ENCODE measurements around the gene P2RX4. TPM values are rescaled to one million over a fixed set of nuclear protein-coding genes. Genes with fewer than 3 reads are reported as not detected.

The P2RX4 gene
- total RNA-seq, 2 experiments from 2014 or later: 52.7 to 56.2 TPM

- Mint-ChIP-seq H3K36me3 (ENCODE audit: low read depth) (peaks cover 36% of the 10 kb centered on the region), H3K27ac (no peak overlapping the region), H3K4me3 (no peak overlapping the region), H3K27me3 (no peaks in the 10 kb centered on the region), H3K9me3 (no peaks in the 10 kb centered on the region), H3K4me1 (no peaks in the 10 kb centered on the region)
- POLR2A ChIA-PET: no interaction called here
- DNase-seq: no peak
- CTCF ChIA-PET: interaction anchor here (2.9 kb wide), 1 partner anchor 11 kb away, joined by 8 read pairs; no protein-coding TSS in a partner anchor
Observed at GRCh38 chr12:121260091-121260490, 50.2 kb downstream of the P2RX4 start.

- peaks cover 33% of the 10 kb centered on the region for H3K36me3 Mint-ChIP-seq (ENCODE audit: low read depth)
- H3K9me3 Mint-ChIP-seq: no peaks in the 10 kb centered on the region
- POLR2A ChIA-PET: no interaction called here
- no peak overlapping the region for H3K4me3 Mint-ChIP-seq
- peak overlapping the region; percentile 4 for H3K27ac Mint-ChIP-seq
- H3K27me3 Mint-ChIP-seq: no peaks in the 10 kb centered on the region
- no peak for DNase-seq
- no peaks in the 10 kb centered on the region for H3K4me1 Mint-ChIP-seq
- CTCF ChIA-PET: no interaction called here
Observed at GRCh38 chr12:121261398-121261797, 51.5 kb downstream of the P2RX4 start.

GRCh38 chr12:121263206-121263935 is 53.4 kb downstream of the P2RX4 start:
- H3K36me3 Mint-ChIP-seq (ENCODE audit: low read depth): peaks cover 28% of the 10 kb centered on the region

GRCh38 chr12:121264135-121264534 is 54.2 kb downstream of the P2RX4 start:
- ChIA-PET CTCF (no interaction called here), POLR2A (no interaction called here)
- H3K4me3 Mint-ChIP-seq: no peak overlapping the region
- H3K27me3 Mint-ChIP-seq: no peaks in the 10 kb centered on the region
- no peaks in the 10 kb centered on the region for H3K4me1 Mint-ChIP-seq
- H3K27ac Mint-ChIP-seq: no peak overlapping the region
- no peaks in the 10 kb centered on the region for H3K9me3 Mint-ChIP-seq
- no peak for DNase-seq
- peaks cover 31% of the 10 kb centered on the region for H3K36me3 Mint-ChIP-seq (ENCODE audit: low read depth)

More at GRCh38 chr12:121263206-121263935, 53.4 kb downstream of the P2RX4 start:
- ChIA-PET CTCF (no interaction called here), POLR2A (no interaction called here)
- H3K4me3 Mint-ChIP-seq: no peak overlapping the region
- no peak for DNase-seq
- no peaks in the 10 kb centered on the region for H3K27me3 Mint-ChIP-seq
- no peaks in the 10 kb centered on the region for H3K9me3 Mint-ChIP-seq
- no peak overlapping the region for H3K27ac Mint-ChIP-seq
- H3K4me1 Mint-ChIP-seq: no peaks in the 10 kb centered on the region

GRCh38 chr12:121264951-121265515 is 55.1 kb downstream of the P2RX4 start:
- H3K27ac Mint-ChIP-seq: no peak overlapping the region
- ChIA-PET CTCF (interaction anchor here (0.7 to 0.9 kb wide), 2 partner anchors 69 to 100 kb away, joined by 3 read pairs; no protein-coding TSS in a partner anchor), POLR2A (no interaction called here)
- H3K4me1 Mint-ChIP-seq: no peaks in the 10 kb centered on the region
- H3K27me3 Mint-ChIP-seq: no peaks in the 10 kb centered on the region
- peaks cover 33% of the 10 kb centered on the region for H3K36me3 Mint-ChIP-seq (ENCODE audit: low read depth)
- no peak overlapping the region for H3K4me3 Mint-ChIP-seq
- H3K9me3 Mint-ChIP-seq: no peaks in the 10 kb centered on the region
- no peak for DNase-seq

GRCh38 chr12:121267822-121268221 is 57.9 kb downstream of the P2RX4 start:
- H3K4me1 Mint-ChIP-seq: peaks cover under 1% of the 10 kb centered on the region
- H3K36me3 Mint-ChIP-seq (ENCODE audit: low read depth): peaks cover 32% of the 10 kb centered on the region
- no peak overlapping the region for H3K27ac Mint-ChIP-seq
- ChIA-PET POLR2A (no interaction called here), CTCF (interaction anchor here (0.9 kb wide), 1 partner anchor 20 kb away, joined by 4 read pairs; no protein-coding TSS in a partner anchor)
- no peaks in the 10 kb centered on the region for H3K27me3 Mint-ChIP-seq
- no peak overlapping the region for H3K4me3 Mint-ChIP-seq
- H3K9me3 Mint-ChIP-seq: no peaks in the 10 kb centered on the region
- DNase-seq: no peak

GRCh38 chr12:121273364-121273896 is 63.5 kb downstream of the P2RX4 start:
- ChIA-PET POLR2A (no interaction called here), CTCF (interaction anchor here (1.5 kb wide), 1 partner anchor 36 kb away, joined by 3 read pairs; no protein-coding TSS in a partner anchor)
- Mint-ChIP-seq H3K36me3 (ENCODE audit: low read depth) (peaks cover 31% of the 10 kb centered on the region), H3K9me3 (no peaks in the 10 kb centered on the region), H3K27ac (no peak overlapping the region), H3K4me3 (no peak overlapping the region), H3K27me3 (no peaks in the 10 kb centered on the region), H3K4me1 (peaks cover 3% of the 10 kb centered on the region)
- no peak for DNase-seq

- no peak for DNase-seq
- Mint-ChIP-seq H3K9me3 (no peaks in the 10 kb centered on the region), H3K27ac (no peak overlapping the region), H3K4me3 (no peak overlapping the region), H3K36me3 (ENCODE audit: low read depth) (peaks cover 26% of the 10 kb centered on the region), H3K27me3 (no peaks in the 10 kb centered on the region), H3K4me1 (peaks cover 3% of the 10 kb centered on the region)
- POLR2A ChIA-PET: no interaction called here
- CTCF ChIA-PET: interaction anchor here (0.5 to 1.5 kb wide), 2 partner anchors 37 to 840 kb away, joined by 3 read pairs; no protein-coding TSS in a partner anchor
Observed at GRCh38 chr12:121274036-121274763, 64.3 kb downstream of the P2RX4 start.

- no peak for DNase-seq
- H3K9me3 Mint-ChIP-seq: no peaks in the 10 kb centered on the region
- H3K27me3 Mint-ChIP-seq: no peaks in the 10 kb centered on the region
- peaks cover 3% of the 10 kb centered on the region for H3K4me1 Mint-ChIP-seq
- H3K4me3 Mint-ChIP-seq: no peak overlapping the region
- ChIA-PET CTCF (no interaction called here), POLR2A (no interaction called here)
- no peak overlapping the region for H3K27ac Mint-ChIP-seq
- peaks cover 17% of the 10 kb centered on the region for H3K36me3 Mint-ChIP-seq (ENCODE audit: low read depth)
Observed at GRCh38 chr12:121277374-121277759, 67.4 kb downstream of the P2RX4 start.

GRCh38 chr12:121278169-121279070 is 68.5 kb downstream of the P2RX4 start:
- ChIA-PET POLR2A (no interaction called here), CTCF (interaction anchor here (0.6 to 1.2 kb wide), 3 partner anchors 9 to 232 kb away, joined by 3 to 4 read pairs (median 3); no protein-coding TSS in a partner anchor)
- Mint-ChIP-seq H3K27ac (no peak overlapping the region), H3K4me3 (no peak overlapping the region), H3K9me3 (no peaks in the 10 kb centered on the region), H3K36me3 (ENCODE audit: low read depth) (peaks cover 13% of the 10 kb centered on the region), H3K4me1 (no peaks in the 10 kb centered on the region), H3K27me3 (no peaks in the 10 kb centered on the region)
- DNase-seq: no peak

GRCh38 chr12:121279071-121279375 is 69.1 kb downstream of the P2RX4 start:
- no peak for DNase-seq
- Mint-ChIP-seq H3K27me3 (no peaks in the 10 kb centered on the region), H3K4me1 (no peaks in the 10 kb centered on the region), H3K9me3 (no peaks in the 10 kb centered on the region), H3K27ac (no peak overlapping the region), H3K36me3 (ENCODE audit: low read depth) (peaks cover 13% of the 10 kb centered on the region), H3K4me3 (no peak overlapping the region)
- POLR2A ChIA-PET: no interaction called here
- CTCF ChIA-PET: interaction anchor here (0.6 to 1.2 kb wide), 4 partner anchors 8 to 232 kb away, joined by 3 to 4 read pairs (median 3); no protein-coding TSS in a partner anchor

GRCh38 chr12:121279507-121279915 is 69.6 kb downstream of the P2RX4 start:
- no peak for DNase-seq
- ChIA-PET CTCF (interaction anchor here (0.6 to 1.2 kb wide), 5 partner anchors 8 to 231 kb away, joined by 3 to 4 read pairs (median 3); no protein-coding TSS in a partner anchor), POLR2A (no interaction called here)
- Mint-ChIP-seq H3K9me3 (no peaks in the 10 kb centered on the region), H3K4me1 (no peaks in the 10 kb centered on the region), H3K4me3 (no peak overlapping the region), H3K27ac (no peak overlapping the region), H3K36me3 (ENCODE audit: low read depth) (peaks cover 13% of the 10 kb centered on the region), H3K27me3 (no peaks in the 10 kb centered on the region)

All from activated CD4-positive, alpha-beta T cell treated with anti-CD3 and anti-CD28 coated beads, Interleukin-2, amount 10 ng/mL, durations not matched to agents 7 days and 5 days (primary cell).